HG03103 (cell line): ENCODE measurements around the gene USP48.
"Not testable (repeated sequence)": the region's sequence is repeated elsewhere in the genome, so short reads cannot be mapped to it uniquely, and the experiment has no call there.

Experiments used
- ATAC-seq: cut with Tn5 transposase; IDR thresholded peaks from one replicate; pipeline ENCODE4 v1.9.1; 2021; ENCODE audit warnings: low read depth; ENCODE audit not compliant: unreplicated experiment

Gene USP48, protein sequence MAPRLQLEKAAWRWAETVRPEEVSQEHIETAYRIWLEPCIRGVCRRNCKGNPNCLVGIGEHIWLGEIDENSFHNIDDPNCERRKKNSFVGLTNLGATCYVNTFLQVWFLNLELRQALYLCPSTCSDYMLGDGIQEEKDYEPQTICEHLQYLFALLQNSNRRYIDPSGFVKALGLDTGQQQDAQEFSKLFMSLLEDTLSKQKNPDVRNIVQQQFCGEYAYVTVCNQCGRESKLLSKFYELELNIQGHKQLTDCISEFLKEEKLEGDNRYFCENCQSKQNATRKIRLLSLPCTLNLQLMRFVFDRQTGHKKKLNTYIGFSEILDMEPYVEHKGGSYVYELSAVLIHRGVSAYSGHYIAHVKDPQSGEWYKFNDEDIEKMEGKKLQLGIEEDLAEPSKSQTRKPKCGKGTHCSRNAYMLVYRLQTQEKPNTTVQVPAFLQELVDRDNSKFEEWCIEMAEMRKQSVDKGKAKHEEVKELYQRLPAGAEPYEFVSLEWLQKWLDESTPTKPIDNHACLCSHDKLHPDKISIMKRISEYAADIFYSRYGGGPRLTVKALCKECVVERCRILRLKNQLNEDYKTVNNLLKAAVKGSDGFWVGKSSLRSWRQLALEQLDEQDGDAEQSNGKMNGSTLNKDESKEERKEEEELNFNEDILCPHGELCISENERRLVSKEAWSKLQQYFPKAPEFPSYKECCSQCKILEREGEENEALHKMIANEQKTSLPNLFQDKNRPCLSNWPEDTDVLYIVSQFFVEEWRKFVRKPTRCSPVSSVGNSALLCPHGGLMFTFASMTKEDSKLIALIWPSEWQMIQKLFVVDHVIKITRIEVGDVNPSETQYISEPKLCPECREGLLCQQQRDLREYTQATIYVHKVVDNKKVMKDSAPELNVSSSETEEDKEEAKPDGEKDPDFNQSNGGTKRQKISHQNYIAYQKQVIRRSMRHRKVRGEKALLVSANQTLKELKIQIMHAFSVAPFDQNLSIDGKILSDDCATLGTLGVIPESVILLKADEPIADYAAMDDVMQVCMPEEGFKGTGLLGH

DNA sequence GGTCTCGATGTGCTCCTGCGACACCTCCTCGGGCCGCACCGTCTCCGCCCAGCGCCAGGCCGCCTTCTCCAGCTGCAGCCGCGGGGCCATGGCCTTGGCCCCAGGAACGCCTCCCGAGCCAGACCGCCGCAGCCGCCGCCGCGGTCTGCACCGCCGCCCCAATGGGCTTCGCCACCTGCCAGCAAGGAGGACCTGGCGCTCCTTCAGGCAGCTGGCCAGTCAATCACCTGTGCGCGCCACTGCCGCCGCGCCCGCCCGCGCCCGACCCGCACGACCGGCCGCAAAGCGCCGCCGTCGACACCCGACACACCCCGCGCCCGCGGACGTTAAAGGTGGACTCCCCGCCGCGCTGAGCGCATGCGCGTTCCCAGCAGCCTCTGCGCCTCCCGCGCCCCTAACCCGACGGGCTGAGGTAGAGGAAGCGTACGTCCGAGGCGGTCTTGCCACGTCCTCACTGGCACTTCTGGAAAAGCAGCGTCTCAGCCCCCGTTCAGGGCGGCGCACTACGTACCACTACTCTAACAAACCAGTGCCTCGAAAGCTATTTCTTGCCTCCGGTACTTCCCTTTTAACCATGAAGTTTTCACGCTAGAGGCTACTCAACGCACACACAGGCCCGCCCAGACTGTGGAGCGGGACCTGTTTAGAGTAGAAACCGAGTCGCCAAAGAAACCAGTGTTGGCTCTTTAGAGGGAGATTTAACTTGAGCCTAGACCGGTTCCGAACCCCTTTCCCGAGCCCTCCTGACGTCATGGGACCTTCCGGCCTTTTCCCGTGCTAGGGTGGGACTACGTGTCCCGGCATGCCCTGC is at the start of gene USP48:
Gene USP48 (minus strand): TSS at position 282 of the 811 bp plus-strand sequence. CDS start 192 bp downstream, at position 90.
- peak; percentile 61 for ATAC-seq

DNA sequence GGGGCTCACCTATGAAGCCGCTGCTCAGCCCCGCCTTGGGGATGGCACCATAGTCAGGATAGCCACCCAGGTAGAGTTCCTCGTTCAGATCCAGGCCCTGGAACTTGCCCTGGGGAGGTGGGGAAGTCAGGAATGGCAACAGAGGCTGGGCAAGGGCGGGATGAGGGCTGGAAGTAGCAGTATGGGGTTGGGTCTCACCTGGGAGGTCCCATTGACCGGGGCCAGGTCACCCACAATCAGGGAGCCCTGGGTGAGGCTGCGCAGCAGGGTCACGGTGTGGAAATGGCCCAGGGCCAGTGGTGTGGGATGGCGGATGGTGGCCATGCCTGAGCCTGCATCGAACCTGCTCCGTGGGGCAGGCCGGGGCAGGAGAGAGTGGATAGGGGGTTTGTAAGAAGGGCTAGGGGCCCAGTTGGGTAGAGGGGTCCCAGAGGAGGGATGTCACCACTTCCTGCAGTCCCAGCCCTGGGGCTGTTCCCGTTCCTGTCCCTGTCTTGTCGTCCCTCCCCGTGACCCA is 48.6 kb upstream of the USP48 start:
- ATAC-seq: no peak

DNA sequence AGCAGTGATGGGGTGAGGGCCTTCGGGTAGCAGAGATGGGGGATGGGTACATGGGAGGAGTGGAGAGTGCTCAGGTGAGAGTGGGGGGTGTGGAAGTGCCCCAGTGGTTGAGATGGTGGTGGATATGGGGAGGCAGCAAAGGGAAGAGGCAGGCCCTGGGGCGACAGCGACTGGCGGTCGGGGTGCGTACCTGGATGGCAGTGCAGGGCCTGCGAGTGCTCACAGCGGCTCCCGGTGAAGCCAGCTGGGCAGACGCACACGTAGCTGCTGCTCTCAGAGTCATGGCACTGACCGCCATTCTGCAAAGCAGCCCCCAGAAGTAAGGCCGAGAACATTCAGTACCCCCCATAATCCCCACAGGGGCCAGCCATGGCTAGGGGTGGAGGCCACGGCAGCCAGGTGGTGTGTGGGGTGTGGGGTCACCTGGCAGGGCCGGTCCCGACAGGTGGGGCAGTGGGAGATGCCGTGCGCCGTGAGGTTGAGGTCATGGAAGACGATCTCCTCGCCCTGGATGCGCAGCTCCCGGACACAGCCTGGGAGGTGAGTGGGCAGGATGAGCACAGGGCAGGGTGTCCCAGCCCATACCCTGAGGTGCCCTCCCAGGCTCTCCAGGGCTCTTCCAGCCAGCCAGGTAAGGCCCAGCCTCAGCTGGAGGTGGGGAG is 48.0 kb upstream of the USP48 start:
- ATAC-seq: no peak

DNA sequence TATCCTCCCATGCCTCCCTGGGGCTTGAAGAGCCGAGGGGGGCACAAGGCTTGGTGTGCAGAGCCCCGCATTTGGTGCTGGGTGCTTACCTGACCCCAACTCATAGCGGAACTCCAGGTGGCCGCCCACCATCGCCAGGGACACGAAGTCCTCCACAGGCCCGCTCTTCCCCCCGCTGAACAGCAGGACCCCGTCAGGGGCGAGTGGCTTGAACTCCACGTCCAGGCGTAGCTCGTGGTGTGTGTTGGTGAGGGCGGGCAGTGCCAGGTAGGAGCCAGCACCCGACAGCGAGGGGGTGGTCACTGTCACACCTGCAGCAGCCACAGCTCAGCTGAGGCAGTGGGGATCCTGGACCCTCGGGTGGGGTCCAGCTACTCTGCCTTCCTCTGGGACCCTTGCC is 46.3 kb upstream of the USP48 start:
- ATAC-seq: no peak

DNA sequence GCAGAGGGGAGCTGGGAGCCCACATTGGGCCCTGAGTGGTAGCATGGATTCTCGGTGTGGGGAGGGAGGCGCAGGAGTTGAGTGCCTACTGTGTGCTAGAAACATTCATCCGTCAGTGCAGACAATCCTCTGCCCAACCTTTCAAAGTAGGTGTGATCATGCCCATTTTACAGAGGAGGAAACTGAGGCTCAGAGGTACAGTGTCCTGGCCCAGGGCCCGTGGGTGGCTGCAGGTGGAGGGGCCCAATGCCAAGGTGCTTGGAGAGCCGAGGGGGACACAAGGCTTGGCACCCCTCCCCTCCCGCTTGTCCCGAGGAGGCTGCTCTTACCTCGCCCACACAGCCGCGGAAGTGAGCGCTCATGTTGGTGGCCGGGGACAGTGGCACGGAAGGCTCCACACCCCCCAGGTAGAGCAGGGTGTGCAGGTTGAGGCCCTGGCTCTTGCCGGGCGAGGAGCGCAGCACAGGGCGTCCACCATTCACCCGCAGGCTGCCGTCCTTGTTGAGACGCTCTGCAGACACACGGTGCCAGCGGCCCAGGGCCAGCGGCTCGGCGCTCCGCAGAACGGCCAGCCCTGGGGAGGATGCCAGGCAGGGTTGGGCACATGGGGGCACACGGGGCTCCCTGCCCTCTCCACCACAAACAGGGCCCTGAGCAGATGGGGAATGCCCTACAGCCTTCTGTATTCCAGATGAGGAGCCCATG is 45.7 kb upstream of the USP48 start:
- ATAC-seq: no peak

DNA sequence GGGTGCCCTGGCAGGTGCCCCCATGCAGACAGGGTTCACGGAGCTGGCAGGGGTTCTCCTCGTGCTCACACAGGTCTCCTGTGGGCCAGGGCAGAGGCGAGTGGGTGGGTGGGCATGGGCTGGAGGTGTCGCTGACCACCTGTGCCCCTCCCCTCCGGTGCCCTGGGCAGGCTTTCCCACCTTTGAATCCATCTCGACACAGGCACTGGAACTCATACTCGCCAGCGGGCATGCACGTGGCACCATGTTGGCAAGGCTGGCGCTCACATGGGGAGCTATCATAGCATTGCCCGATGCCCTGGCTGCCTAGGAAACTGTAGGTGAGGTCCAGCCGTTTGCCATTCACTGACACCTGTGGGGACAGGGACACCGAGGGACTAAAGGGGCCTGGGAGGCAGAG is 45.1 kb upstream of the USP48 start:
- ATAC-seq: no peak

DNA sequence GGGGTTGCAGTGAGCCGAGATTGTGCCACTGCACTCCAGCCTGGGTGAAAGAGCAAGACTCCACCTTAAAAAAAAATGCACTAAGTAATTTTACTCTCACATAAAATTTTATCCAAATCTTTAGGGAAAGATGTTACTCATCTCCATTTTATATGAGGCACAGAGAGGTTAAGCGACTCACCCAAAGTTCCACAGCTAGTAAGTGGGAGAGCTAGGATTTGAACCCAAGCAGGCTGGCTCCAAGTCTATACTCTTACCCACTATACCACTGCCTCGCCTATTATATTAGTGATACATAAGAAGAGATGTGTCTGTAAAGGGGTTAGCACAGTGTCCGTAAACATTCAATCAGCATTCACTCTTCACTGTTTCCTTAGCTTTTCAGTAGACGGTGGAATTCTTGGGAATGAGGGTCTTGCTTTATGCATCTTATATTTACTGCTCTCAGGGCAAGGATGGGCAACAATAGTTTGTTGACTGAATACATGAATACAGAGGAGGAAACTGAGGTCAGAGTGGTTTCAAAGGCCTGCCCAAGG is 44.3 kb upstream of the USP48 start:
- no peak for ATAC-seq

DNA sequence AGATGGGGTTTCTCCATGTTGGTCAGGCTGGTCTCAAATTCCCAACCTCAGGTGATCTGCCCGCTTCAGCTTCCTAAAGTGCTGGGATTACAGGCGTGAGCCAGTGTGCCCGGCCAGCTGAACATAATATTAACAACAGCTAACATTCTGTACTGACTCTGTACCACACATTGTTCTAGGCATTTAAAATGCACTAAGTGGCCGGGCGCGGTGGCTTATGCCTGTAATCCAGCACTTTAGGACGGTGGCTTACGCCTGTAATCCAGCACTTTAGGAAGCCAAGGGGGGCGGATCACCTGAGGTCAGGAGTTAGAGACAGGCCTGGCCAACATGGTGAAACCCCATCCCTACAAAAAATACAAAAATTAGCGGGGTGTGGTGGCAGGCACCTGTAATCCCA is 43.7 kb upstream of the USP48 start:
- not testable (repeated sequence) for ATAC-seq

DNA sequence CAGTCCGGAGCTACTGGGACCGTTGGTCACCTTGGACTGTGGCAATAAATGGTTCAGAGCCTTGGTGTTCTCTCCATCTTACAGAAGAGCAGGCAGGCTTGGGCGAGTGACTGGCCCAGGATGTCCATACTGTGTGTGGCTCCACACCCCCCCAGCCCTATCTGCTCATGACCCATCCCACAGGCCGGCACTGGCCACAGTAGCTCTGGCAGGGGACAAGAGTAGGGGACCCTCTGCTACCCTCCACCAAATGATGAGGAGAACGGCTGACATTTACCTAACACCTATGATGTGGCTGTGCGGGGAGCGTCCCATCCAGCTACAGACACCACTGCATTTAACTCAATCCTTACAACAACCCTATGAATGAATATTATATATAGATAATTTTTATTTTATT is 42.4 kb upstream of the USP48 start:
- ATAC-seq: no peak

DNA sequence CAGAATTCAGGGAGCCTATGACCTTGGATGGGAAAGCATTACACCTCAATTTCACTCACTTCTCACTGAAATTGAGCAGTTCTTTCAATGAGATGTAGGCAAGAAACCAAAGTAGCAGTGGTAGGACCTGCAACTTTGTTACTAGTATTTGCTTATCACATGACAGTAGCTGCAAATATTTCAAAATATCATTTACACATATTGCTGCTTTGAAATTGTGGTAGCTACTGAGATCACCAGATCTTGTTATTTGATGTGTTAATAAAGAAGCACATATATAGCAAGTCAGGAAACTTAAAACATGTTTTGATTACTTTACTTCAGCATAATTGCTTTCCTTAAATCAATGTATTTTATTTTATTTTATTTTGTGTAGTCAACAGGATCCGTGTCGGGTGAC is 42.0 kb upstream of the USP48 start:
- ATAC-seq: no peak

DNA sequence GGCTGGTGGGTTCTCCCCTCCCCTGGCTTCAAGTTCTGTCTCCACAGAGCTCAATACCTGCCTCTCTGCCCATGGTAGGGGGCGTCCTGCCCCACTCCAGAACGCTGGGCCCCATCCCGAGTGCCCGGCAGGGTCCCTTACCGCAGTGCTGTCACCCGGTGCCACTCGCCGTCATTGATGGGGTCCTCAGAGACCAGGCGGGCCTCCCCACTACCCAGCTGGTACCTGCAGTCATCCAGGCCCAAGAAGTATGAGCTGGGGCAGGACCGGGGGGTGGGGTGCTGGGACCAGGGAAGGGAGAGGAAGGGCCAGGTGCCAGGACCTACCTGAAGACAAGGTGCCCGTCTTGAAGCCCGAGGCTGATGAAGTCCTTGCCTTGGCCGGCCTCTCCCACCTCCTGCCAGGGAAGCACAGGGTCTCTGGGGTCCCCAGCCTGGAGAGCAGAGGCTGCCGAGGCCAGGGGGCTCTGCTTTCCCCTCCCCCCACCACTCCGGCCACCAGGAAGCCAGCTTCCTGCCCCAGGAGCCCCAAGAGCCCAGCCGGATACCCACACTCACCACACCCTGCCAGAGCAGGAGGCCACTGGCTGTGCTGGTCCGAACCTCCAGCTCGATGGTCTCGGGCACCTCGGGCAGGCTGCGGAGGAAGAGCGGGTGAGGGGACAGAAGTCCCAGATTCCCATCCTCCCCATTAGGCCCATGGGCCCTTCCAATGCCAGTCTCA is 41.2 kb upstream of the USP48 start:
- no peak for ATAC-seq

DNA sequence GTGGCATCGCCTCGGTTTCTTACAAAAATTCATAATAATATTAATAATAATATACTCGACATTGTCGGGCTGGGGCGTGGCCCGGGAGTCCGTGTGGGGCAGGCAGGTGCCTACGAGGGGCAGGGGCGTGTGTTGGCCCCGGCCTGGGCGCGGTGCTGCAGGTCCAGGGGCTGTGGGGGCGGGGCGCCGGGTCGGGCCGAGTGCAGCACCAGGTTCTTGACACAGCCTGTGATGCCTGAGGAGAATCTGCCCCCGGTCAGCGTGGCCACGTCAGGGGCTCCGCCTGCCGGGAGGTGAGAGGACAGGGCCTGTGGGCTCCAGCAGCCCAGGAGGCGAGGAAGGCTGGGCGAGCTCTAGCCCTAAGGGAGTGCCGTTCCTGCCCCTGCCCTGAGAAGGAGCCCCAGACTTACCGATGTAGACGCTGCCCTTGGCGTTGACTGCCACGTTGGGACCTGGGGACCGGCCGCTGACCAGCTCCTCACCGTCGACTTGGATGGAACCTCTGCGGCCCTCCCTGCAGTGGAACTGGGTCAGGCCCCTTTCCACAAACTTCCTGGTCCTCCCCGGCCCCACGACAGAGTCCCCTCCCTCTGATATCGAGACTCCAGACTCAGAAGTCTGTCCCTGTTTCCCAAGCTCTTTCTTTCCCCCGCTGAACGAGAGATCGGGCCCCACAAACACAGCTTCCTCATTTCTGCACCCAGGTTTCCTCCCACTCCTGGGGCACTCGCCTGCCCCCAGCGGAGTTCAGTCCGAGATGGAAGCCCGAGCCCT is 40.4 kb upstream of the USP48 start:
- no peak for ATAC-seq

DNA sequence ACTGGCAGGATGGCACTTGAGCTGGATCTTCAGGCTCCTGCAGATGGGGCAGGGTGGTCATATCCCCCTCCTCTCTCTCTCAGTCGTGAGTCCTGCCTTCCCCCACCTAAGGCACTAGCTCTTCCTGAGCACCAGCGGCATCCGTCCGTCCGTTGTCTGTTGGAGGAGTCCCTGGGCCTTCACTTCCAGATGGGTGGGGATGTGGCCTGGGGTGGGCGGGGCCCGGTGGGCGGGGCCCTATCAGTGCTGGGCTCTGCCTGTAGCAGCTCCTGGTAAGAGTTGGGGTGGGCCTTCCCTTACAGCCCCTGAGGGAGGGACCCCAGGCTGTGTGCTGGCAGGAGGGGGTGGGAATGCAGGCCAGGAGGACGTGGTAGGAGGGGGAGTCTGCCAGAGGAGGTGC is 39.4 kb upstream of the USP48 start:
- ATAC-seq: no peak

DNA sequence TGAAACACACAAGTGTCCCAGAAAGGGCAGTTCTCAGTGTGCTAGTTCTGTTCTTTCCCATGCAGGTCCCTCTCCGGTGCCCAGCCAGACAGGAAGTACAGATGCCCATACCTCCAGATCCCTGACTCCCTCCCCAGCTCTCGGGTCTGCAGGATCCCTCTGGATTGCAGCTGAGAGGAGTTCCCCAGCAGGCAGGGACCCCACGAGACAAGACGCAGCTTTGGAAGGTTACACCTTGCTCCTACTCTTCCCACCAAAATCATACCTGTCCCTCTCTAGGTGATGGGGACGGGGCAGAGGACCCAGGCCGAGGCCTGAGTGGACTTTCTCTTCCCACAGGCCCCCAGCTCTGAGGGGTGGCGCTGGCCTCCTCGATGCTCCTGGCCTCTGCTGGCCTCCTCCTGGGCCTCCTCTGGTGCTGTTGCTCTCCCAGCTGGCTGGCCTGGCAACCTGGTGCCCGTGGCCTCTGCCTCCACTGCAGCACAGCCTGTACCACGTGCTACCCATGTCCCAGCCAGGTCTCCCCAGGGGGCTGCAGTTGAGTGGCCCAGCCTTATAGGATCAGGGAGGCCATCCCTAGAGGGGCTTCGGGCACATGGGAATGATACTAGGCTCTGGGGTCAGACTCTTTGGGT is 38.6 kb upstream of the USP48 start:
- ATAC-seq: no peak

DNA sequence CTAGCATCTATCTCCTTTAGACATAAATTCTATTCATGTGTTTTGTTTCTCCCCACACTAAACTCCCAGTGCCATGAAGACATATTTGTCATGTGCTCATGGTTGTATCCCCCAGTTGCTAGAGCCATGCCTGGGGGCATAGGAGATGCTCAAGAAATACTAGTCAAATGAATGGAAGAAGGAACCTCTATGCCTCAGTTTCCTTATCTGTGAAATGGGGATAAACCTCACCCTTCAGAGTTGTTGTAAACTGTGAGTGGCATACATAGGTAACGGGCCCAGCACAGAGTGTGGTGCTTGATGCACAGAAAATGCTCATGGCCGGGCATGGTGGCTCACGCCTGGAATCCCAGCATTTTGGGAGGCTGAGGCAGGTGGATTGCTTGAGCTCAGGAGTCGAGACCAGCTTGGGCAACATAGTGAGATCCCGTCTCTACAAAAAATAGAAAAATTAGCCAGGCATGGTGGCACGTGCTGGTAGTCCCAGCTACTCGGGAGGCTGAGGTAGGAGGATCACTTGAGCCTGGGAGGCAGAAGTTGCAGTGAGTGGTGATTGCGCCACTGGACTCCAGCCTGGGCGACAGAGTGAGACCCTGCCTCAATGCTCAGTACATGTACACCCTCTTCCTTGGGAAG is 37.8 kb upstream of the USP48 start:
- no peak for ATAC-seq

DNA sequence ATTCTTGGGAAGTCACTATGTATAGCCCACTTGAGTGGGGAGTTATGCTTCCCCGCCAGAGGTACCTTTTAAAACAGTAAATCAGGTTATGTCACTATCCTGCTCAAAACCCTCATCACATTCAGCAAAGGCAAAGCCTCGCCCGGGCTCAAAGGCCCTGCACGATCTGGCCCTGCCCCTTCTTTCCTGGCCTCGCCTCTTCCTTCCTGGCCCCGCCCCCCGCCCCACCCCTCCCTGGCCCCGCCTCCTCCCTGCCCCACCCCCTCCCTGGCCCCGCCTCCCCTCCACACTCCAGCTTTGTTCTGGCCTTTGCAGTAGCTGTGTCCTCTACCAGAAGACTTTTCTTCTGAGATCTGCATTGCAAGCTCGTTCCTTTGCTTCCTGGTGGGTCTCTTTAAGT is 35.7 kb upstream of the USP48 start:
- ATAC-seq: no peak
